ENCODE results near the gene FIP1L1. TPM values are rescaled to one million over a fixed set of nuclear protein-coding genes. Genes with fewer than 3 reads are reported as not detected.

The FIP1L1 gene
- total RNA-seq, 1 donor from 2014 or later: 56.4 TPM

DNA sequence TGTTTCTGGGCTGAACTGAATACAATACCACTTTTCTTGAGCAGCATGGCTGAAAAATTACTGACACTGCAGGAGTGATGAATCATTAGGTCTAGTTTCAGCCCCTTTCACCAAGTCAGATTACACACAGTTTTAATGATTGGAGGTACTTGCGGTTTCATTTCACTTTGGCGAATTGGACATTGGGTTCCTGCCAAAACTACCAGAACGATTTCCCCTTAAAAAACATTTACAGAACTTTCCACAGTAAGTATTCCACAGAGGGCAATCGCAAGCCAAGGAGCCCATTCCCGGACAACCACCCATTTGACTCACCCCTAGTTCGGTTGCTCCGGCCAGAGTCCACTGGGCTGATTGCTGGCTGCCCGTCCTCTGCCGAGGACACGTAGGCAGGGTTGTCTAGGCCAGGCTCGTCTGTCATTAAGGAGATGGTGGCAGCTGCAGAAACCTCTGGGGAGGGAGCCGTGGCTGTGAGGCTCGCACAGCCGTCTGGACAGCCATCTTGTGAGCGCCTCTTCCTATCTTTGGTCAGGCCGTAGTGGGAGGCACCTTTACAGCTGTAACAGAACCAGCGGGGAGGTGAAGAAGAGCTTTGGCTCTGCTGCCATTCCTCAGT lies 130.3 kb downstream of the FIP1L1 start:
- peak overlapping the region; percentile 34 to 50 (median 42) for H3K9ac ChIP-seq (ENCODE audit: low read depth in 1 of 3, low read length in 3 of 3)
- peak overlapping the region; percentile 78 for H3K27ac ChIP-seq (ENCODE audit: low read depth, low read length)

DNA sequence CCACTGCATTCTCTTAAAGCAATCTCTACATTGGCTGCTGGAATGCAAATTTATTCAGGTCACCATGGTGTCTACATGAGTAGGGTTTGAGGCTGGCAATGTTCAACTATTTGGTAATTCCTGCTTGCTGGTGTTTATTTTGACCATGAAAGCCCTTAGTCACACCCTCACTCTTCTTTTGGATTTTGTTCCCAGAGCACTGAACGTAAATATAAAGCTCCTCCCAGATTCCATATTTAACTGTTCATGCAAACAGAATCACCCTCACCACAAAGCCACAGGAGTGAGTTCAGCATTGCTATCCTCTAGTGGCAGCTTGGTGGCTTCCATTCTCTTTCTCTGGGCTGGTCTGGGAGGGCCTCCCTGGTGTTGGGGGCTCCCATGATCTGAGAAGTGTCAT lies 131.0 kb downstream of the FIP1L1 start:
- H3K9ac ChIP-seq (ENCODE audit: low read depth in 1 of 3, low read length in 3 of 3): no peak overlapping the region
- H3K4me1 ChIP-seq (ENCODE audit: control insufficient read depth in 3 of 3, insufficient read depth in 3 of 3, low read length in 3 of 3): peaks cover 0 to 16% (median 8%) of the 10 kb centered on the region in 3 donors

More for the DNA sequence above, 130.3 kb downstream of the FIP1L1 start:
- Histone ChIP-seq H3K4me1 (ENCODE audit: control insufficient read depth in 3 of 3, insufficient read depth in 3 of 3, low read length in 3 of 3) (peaks cover 0 to 16% (median 8%) of the 10 kb centered on the region in 3 donors), H3K36me3 (ENCODE audit: control insufficient read depth in 3 of 3, insufficient read depth in 3 of 3, low read length in 3 of 3) (no peaks in the 10 kb centered on the region), H3K4me3 (ENCODE audit: low read length in 3 of 3) (peak overlapping the region; percentile 40 to 61 (median 49)), H3K9me3 (ENCODE audit: control insufficient read depth in 3 of 3, low read length in 3 of 3) (no peaks in the 10 kb centered on the region), H3K27me3 (ENCODE audit: control insufficient read depth in 3 of 3, insufficient read depth in 3 of 3, low read length in 3 of 3) (no peaks in the 10 kb centered on the region)

DNA sequence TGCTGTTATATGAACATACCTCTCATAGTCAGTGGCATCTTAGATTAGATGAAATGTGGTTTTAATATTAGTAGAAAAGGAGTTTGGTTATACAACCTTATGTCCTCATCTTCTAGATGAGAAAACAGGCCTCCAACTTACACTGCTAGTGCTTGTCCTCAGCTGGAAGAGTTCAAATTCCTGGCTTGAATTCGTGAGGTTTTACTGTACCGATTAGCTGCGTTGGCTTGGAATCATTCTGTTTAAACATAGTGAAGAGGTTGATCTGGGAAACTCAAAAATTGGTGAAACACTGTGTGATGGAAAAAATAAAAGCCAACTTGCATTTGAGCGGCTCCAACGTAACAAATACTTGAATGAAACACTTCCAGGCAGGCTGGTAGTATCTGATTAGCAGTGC lies 132.9 kb downstream of the FIP1L1 start:
- Histone ChIP-seq H3K27me3 (ENCODE audit: control insufficient read depth in 3 of 3, insufficient read depth in 3 of 3, low read length in 3 of 3) (no peaks in the 10 kb centered on the region), H3K27ac (ENCODE audit: low read depth, low read length) (no peak overlapping the region)

More for the DNA sequence above, 131.0 kb downstream of the FIP1L1 start:
- no peaks in the 10 kb centered on the region for H3K27me3 ChIP-seq (ENCODE audit: control insufficient read depth in 3 of 3, insufficient read depth in 3 of 3, low read length in 3 of 3)
- H3K36me3 ChIP-seq (ENCODE audit: control insufficient read depth in 3 of 3, insufficient read depth in 3 of 3, low read length in 3 of 3): no peaks in the 10 kb centered on the region
- no peaks in the 10 kb centered on the region for H3K9me3 ChIP-seq (ENCODE audit: control insufficient read depth in 3 of 3, low read length in 3 of 3)
- H3K27ac ChIP-seq (ENCODE audit: low read depth, low read length): peak overlapping the region; percentile 78
- H3K4me3 ChIP-seq (ENCODE audit: low read length in 3 of 3): peak overlapping the region in 1 of 3 donors; percentile 40

More for the DNA sequence above, 132.9 kb downstream of the FIP1L1 start:
- no peak overlapping the region for H3K4me3 ChIP-seq (ENCODE audit: low read length in 3 of 3)
- H3K4me1 ChIP-seq (ENCODE audit: control insufficient read depth in 3 of 3, insufficient read depth in 3 of 3, low read length in 3 of 3): peaks cover 0 to 16% (median 8%) of the 10 kb centered on the region in 3 donors
- no peaks in the 10 kb centered on the region for H3K36me3 ChIP-seq (ENCODE audit: control insufficient read depth in 3 of 3, insufficient read depth in 3 of 3, low read length in 3 of 3)
- H3K9ac ChIP-seq (ENCODE audit: low read depth in 1 of 3, low read length in 3 of 3): no peak overlapping the region
- H3K9me3 ChIP-seq (ENCODE audit: control insufficient read depth in 3 of 3, low read length in 3 of 3): no peaks in the 10 kb centered on the region

Other genes starting within 250 kb of the FIP1L1 start
- gene SCFD2, start 11.6 kb upstream of the FIP1L1 start, total RNA-seq: 16.2 TPM
- 4.2 TPM for gene LNX1, start 213.8 kb downstream of the FIP1L1 start, total RNA-seq

Data from skeletal muscle tissue (tissue), 4 donors.